IMR-90 (cell line): ENCODE data around the gene NHP2. TPM values are rescaled to one million over a fixed set of nuclear protein-coding genes. Genes with fewer than 3 reads are reported as not detected.

Source experiments
- ATAC-seq: fragments of 200-7000 bp; cut with Tn5 transposase; 2 replicates; pipeline ENCODE4 v1.9.1; 2020; ENCODE audit warnings: low read depth, mild to moderate bottlenecking, moderate library complexity
- BruUV-seq: library from RNA; stranded (reverse); fragments of 400-500 nt; replicated peaks from 2 replicates; lab custom pipeline; 2021; lab: Mats Ljungman, UMichigan
- CTCF ChIA-PET: fragments of 300-600 bp; formaldehyde crosslinking; extraction: SDS; loops from one replicate; lab custom pipeline; 2021; ENCODE audit warnings: antibody characterized with exemption; lab: Yijun Ruan, JAX
- POLR2A ChIA-PET: fragments of 300-600 bp; sonication (Branson Sonifier 250); formaldehyde crosslinking; loops from one replicate; lab custom pipeline; 2022; ENCODE audit warnings: antibody characterized with exemption; ENCODE audit not compliant: unreplicated experiment; lab: Charles Lee
- DNase-seq: peaks from one replicate; pipeline ENCODE4 v3.0.0; 2013
- H2AFZ ChIP-seq: replicated peaks from 2 replicates; pipeline ENCODE3; 2013; ENCODE audit warnings: low read length, mild to moderate bottlenecking; ENCODE audit not compliant: poor library complexity
- H2AK5ac ChIP-seq: 2 replicates; pipeline ENCODE4 v1.6.1; 2013; ENCODE audit warnings: low read depth, low read length, inconsistent platforms
- H2AK9ac ChIP-seq: replicated peaks from 2 replicates; pipeline ENCODE3; 2013; ENCODE audit warnings: mild to moderate bottlenecking, low read depth, low read length, moderate library complexity; ENCODE audit not compliant: poor library complexity
- H2BK120ac ChIP-seq: 2 replicates; pipeline ENCODE4 v1.6.1; 2013; ENCODE audit warnings: low read depth, low read length, inconsistent platforms
- H2BK15ac ChIP-seq: 3 replicates; pipeline ENCODE4 v1.6.1; 2013; ENCODE audit warnings: low read depth, low read length, inconsistent platforms
- H2BK20ac ChIP-seq: 2 replicates; pipeline ENCODE4 v1.6.1; 2013; ENCODE audit warnings: low read depth, mild to moderate bottlenecking, inconsistent platforms, low read length, moderate library complexity
- H2BK5ac ChIP-seq: 2 replicates; pipeline ENCODE4 v1.6.1; 2013; ENCODE audit warnings: mild to moderate bottlenecking, low read depth, low read length, inconsistent platforms; ENCODE audit not compliant: poor library complexity, severe bottlenecking
- H3K14ac ChIP-seq: replicated peaks from 2 replicates; pipeline ENCODE4 v1.6.1; 2013; ENCODE audit warnings: low read depth, low read length, inconsistent platforms
- H3K18ac ChIP-seq: 2 replicates; pipeline ENCODE4 v1.6.1; 2013; ENCODE audit warnings: low read depth, low read length, control low read depth
- H3K23ac ChIP-seq: 2 replicates; pipeline ENCODE4 v1.6.1; 2013; ENCODE audit warnings: low read depth, low read length, inconsistent platforms
- H3K27ac ChIP-seq: 2 replicates; pipeline ENCODE4 v1.5.1; 2013; ENCODE audit warnings: mild to moderate bottlenecking, control low read depth, low read length; ENCODE audit not compliant: insufficient read depth
- H3K27me3 ChIP-seq: 2 replicates; pipeline ENCODE4 v1.6.1; 2013; ENCODE audit warnings: low read length; ENCODE audit not compliant: control insufficient read depth, insufficient read depth
- H3K36me3 ChIP-seq: 2 replicates; pipeline ENCODE4 v1.6.1; 2013; ENCODE audit warnings: low read length, mixed read lengths; ENCODE audit not compliant: control insufficient read depth, insufficient read depth
- H3K4ac ChIP-seq: 2 replicates; pipeline ENCODE4 v1.6.1; 2013; ENCODE audit warnings: low read depth, low read length, inconsistent platforms
- H3K4me1 ChIP-seq: 2 replicates; pipeline ENCODE4 v1.6.1; 2013; ENCODE audit warnings: low read length, mixed read lengths; ENCODE audit not compliant: control insufficient read depth, insufficient read depth
- H3K4me2 ChIP-seq: 2 replicates; pipeline ENCODE4 v1.6.1; 2013; ENCODE audit warnings: low read depth, mild to moderate bottlenecking, control low read depth, low read length, moderate library complexity
- H3K4me3 ChIP-seq: 2 replicates; pipeline ENCODE4 v1.5.1; 2013; ENCODE audit warnings: low read depth, mild to moderate bottlenecking, control low read depth, low read length, moderate library complexity; ENCODE audit not compliant: insufficient read depth
- H3K56ac ChIP-seq: 2 replicates; pipeline ENCODE4 v1.6.1; 2013; ENCODE audit warnings: low read length, inconsistent platforms; ENCODE audit not compliant: insufficient read depth; ENCODE audit errors: extremely low read depth
- H3K79me1 ChIP-seq, 2 experiments: 2 replicates each; pipeline ENCODE4 v1.6.1; 2013; ENCODE audit warnings: low read length in 2 of 2, inconsistent platforms in 1 of 2, low read depth in 1 of 2
- H3K9ac ChIP-seq: 2 replicates; pipeline ENCODE4 v1.6.1; 2013; ENCODE audit warnings: low read depth, low read length, control low read depth
- H3K9me1 ChIP-seq: 2 replicates; pipeline ENCODE4 v1.6.1; 2013; ENCODE audit warnings: low read length, inconsistent platforms; ENCODE audit not compliant: insufficient read depth
- H3K9me3 ChIP-seq: 2 replicates; pipeline ENCODE4 v1.6.1; 2013; ENCODE audit warnings: low read length; ENCODE audit not compliant: control insufficient read depth, insufficient read depth
- H4K20me1 ChIP-seq: 2 replicates; pipeline ENCODE4 v1.6.1; 2013; ENCODE audit warnings: low read length, inconsistent platforms; ENCODE audit not compliant: insufficient read depth
- H4K5ac ChIP-seq: 2 replicates; pipeline ENCODE4 v1.6.1; 2013; ENCODE audit warnings: mild to moderate bottlenecking, low read depth, low read length, control low read depth
- H4K8ac ChIP-seq, 2 experiments: 2 replicates each; pipeline ENCODE4 v1.6.1; 2013; ENCODE audit warnings: low read depth in 2 of 2, low read length in 2 of 2, control low read depth in 1 of 2, inconsistent platforms in 1 of 2
- H4K91ac ChIP-seq: 2 replicates; pipeline ENCODE4 v1.6.1; 2013; ENCODE audit warnings: low read depth, low read length, inconsistent platforms; ENCODE audit not compliant: insufficient read depth
- CEBPB ChIP-seq: IDR thresholded peaks from 2 replicates; pipeline ENCODE4 v1.6.1; 2012; ENCODE audit warnings: low read depth, low read length, improper control_type of control experiment
- MXI1 ChIP-seq: IDR thresholded peaks from 2 replicates; pipeline ENCODE4 v1.6.1; 2012; ENCODE audit warnings: low read depth, mild to moderate bottlenecking, low read length, moderate library complexity, borderline replicate concordance
- NFE2L2 ChIP-seq: fragments of 150-350 bp; IDR thresholded peaks from 2 replicates; pipeline ENCODE4 v1.6.1; 2016; ENCODE audit warnings: low read depth, mild to moderate bottlenecking, low read length
- POLR2A ChIP-seq: IDR thresholded peaks from 2 replicates; pipeline ENCODE4 v1.6.1; 2012; ENCODE audit warnings: mild to moderate bottlenecking, low read depth, low read length
- RAD21 ChIP-seq: IDR thresholded peaks from 2 replicates; pipeline ENCODE4 v1.6.1; 2012; ENCODE audit warnings: low read length, improper control_type of control experiment
- RCOR1 ChIP-seq: IDR thresholded peaks from 2 replicates; pipeline ENCODE4 v1.6.1; 2012; ENCODE audit warnings: mild to moderate bottlenecking, low read length, improper control_type of control experiment; ENCODE audit not compliant: insufficient replicate concordance
- SMC3 ChIP-seq: fragments of 150-350 bp; IDR thresholded peaks from 2 replicates; pipeline ENCODE4 v1.6.1; 2016; ENCODE audit warnings: low read depth, mild to moderate bottlenecking, antibody characterized with exemption, low read length, moderate library complexity
- USF2 ChIP-seq: fragments of 150-350 bp; IDR thresholded peaks from 2 replicates; pipeline ENCODE4 v1.6.1; 2017; ENCODE audit warnings: mild to moderate bottlenecking, antibody characterized with exemption, low read length, low read depth
- WGBS, 2 experiments: methylation state at CpG; one replicate each; pipeline versions ENCODE4 v1.1.5 to v1.1.7; 2013; ENCODE audit warnings: missing lambda C conversion rate in 2 of 2; ENCODE audit not compliant: insufficient read length in 1 of 2; ENCODE audit errors: extremely low coverage in 2 of 2; 5-methylcytosine and 5-hydroxymethylcytosine counted together
- dilution Hi-C: fragments of 300-500 bp; cut with HindIII; formaldehyde crosslinking; loops from one replicate; pipeline ENCODE4 v1.14.3; 2018; ENCODE audit warnings: low sequenced_read_pairs; ENCODE audit not compliant: unreplicated experiment
- in situ Hi-C: fragments of 300-500 bp; cut with MboI; formaldehyde crosslinking; loops from 3 replicates; pipeline ENCODE4 v1.14.3; 2019; ENCODE audit warnings: low sequenced_read_pairs, inconsistent platforms, mixed read lengths
- intact Hi-C: fragments of 100-400 bp; cut with micrococcal nuclease; formaldehyde crosslinking; loops from 2 replicates; pipeline ENCODE4 v1.10.0; 2022
- polyA plus RNA-seq, 3 experiments: library from polyadenylated mRNA; depleted of rRNA; stranded (reverse); fragments of >200 nt; gene quantifications; 2 replicates each; pipeline ENCODE4 v1.2.3, GENCODE V29; 2012; ENCODE audit warnings: low replicate concordance in 1 of 3
- total RNA-seq: library from RNA; depleted of rRNA; stranded (reverse); fragments of >200 nt; gene quantifications from 2 replicates; pipeline ENCODE4 v1.2.3, GENCODE V29; 2012
- TF ChIP-seq, protein P1 (sequence below): conservative IDR thresholded peaks from 2 replicates; pipeline ENCODE4 v1.5.1; 2012; ENCODE audit warnings: mild to moderate bottlenecking, low read depth, low read length, improper control_type of control experiment

The NHP2 gene
- total and polyA plus RNA-seq, 2 of the 4 experiments (the other 2 are of a cell fraction), result 180 to 278 TPM

DNA sequence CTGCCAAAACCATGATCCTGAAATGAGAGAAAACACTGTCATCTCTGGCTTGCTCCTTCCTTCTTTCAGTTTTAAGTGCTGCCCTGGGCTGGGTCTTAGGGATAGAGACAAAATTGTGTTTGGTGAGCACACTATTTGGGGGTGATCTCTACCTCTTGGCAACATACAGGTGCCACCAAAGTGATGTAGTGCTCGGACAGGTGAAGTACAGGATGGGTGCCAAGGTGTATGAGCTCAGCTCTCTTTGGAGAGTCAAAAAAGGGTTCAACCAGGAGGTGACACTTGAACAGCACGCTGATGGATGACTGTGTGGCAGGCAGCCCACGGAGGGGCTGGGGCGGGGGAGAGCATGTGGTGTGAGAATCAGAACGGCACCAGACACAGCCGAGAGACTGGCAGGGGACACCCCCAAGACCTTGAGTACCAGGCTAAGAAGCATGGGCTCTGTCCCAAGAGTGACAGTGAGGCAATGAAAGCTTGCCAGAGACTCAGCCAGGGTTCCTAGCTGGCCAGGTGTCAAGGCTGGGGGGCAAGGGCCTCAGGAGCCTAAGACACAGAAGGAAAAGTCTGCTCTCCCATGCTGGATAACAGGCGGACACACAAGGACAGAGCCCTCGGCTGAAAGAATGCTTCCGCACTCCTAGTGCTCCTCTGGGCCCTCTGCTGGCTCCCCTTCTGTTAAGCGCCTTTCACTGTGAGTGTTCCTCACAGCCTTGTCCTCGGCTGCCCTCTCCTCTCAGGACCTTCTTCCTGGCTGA is 2.5 kb downstream of the NHP2 start:
- POLR2A ChIA-PET, result no interaction called here
- Histone ChIP-seq H3K4me1 (peaks cover 7% of the 10 kb centered on the region), H3K4ac (no peak overlapping the region), H3K9ac (no peak overlapping the region), H4K5ac (no peak overlapping the region), H4K91ac (no peak overlapping the region), H3K36me3 (peaks cover 43% of the 10 kb centered on the region), H2BK15ac (no peak overlapping the region), H3K56ac (no peak overlapping the region), H2BK120ac (no peak overlapping the region), H2AK9ac (peak overlapping the region; percentile 70), H3K9me3 (no peaks in the 10 kb centered on the region), H2AFZ (no peak overlapping the region), H4K8ac (no peak overlapping the region), H3K23ac (no peak overlapping the region), H3K18ac (no peak overlapping the region), H3K4me2 (no peak overlapping the region), H3K14ac (no peak overlapping the region), H3K4me3 (no peak overlapping the region), H4K20me1 (peaks cover 4% of the 10 kb centered on the region; the same call in 1 of the 2 replicates), H3K79me1 (peaks cover 17 to 28% of the 10 kb centered on the region in 2 experiments), H3K27ac (no peak overlapping the region), H2BK5ac (no peak overlapping the region), H3K9me1 (peaks cover 7% of the 10 kb centered on the region; the same call in 1 of the 2 replicates), H3K27me3 (no peaks in the 10 kb centered on the region), H2AK5ac (no peak overlapping the region), H2BK20ac (no peak overlapping the region)
- CTCF ChIA-PET, result no interaction called here
- dilution Hi-C loops (no loop called here), in situ Hi-C loops (loop anchor here (10.0 to 25.0 kb wide), 2 partner anchors 214 to 546 kb away; partner anchors contain the start of gene B4GALT7), intact Hi-C loops (no loop called here)
- DNase-seq (no peak), ATAC-seq (no peak)
- no TSS peak for BruUV-seq
- TF ChIP-seq MXI1, result no peak
- no peak for TF ChIP-seq POLR2A
- TF ChIP-seq RCOR1, result no peak
- TF ChIP-seq RAD21, result no peak
- TF ChIP-seq NFE2L2, result no peak
- no peak for TF ChIP-seq SMC3
- TF ChIP-seq, protein P1, sequence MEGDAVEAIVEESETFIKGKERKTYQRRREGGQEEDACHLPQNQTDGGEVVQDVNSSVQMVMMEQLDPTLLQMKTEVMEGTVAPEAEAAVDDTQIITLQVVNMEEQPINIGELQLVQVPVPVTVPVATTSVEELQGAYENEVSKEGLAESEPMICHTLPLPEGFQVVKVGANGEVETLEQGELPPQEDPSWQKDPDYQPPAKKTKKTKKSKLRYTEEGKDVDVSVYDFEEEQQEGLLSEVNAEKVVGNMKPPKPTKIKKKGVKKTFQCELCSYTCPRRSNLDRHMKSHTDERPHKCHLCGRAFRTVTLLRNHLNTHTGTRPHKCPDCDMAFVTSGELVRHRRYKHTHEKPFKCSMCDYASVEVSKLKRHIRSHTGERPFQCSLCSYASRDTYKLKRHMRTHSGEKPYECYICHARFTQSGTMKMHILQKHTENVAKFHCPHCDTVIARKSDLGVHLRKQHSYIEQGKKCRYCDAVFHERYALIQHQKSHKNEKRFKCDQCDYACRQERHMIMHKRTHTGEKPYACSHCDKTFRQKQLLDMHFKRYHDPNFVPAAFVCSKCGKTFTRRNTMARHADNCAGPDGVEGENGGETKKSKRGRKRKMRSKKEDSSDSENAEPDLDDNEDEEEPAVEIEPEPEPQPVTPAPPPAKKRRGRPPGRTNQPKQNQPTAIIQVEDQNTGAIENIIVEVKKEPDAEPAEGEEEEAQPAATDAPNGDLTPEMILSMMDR, result no peak
- TF ChIP-seq USF2, result no peak
- TF ChIP-seq CEBPB, result no peak
- WGBS, 2 experiments, result 88% methylated on average over 11 of the region's 11 CpGs; no CpG with 5 or more reads in 1 of the 2 experiments
